ENCODE measurements around the gene DNAJB8. TPM values are rescaled to one million over a fixed set of nuclear protein-coding genes. Genes with fewer than 3 reads are reported as not detected.

The DNAJB8 gene
- total and polyA plus RNA-seq, 2 experiments from 2014 or later, result not detected

DNA sequence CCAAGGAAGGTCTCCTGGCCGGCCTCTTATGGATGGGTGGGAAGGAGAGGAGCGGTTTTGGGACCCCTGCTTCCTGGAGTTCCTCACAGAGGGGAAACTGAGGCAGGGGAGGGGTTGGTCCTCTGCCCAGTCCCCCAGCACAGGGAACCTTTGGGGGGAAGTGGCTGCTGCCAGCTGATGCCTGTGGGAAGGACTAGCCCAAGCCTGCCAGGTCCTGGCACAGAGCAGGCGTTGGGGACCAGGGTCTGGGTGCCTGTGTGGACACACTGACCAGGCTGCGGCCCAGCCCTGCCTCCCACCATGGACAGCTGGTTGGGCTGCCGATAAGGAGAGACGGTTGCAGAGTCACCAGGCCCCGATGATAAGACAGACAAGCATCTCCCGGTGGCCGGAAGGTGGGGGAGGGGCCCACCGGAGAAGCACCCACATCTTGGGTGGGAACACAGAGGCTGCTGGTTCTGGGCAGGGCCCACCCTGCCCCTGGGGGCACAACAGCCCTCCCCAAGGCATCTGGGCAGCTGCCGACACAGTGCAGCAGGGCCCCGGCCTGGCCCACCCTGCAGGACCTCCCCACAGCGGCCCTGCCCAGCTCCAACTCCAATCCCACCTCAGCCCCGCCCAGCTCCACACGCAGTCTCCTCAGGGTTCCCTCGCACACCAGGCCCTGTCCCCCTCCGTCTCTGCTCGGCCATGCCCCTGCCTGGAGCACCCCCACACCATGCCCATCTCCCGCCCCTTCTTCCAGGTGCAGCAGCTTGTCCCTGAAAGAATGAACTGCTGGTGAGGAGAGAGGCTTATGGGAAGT is 50.7 kb downstream of the DNAJB8 start:
- no peak overlapping the region for H3K27ac ChIP-seq
- no peaks in the 10 kb centered on the region for H3K9me3 ChIP-seq (ENCODE audit: low read depth)
- no peak for DNase-seq (ENCODE audit: low read depth in 1 of 2, low spot score in 1 of 2)
- H3K36me3 ChIP-seq, result no peaks in the 10 kb centered on the region
- H3K4me1 ChIP-seq (ENCODE audit: low read depth), result peaks cover 24% of the 10 kb centered on the region
- TF ChIP-seq, protein P1, sequence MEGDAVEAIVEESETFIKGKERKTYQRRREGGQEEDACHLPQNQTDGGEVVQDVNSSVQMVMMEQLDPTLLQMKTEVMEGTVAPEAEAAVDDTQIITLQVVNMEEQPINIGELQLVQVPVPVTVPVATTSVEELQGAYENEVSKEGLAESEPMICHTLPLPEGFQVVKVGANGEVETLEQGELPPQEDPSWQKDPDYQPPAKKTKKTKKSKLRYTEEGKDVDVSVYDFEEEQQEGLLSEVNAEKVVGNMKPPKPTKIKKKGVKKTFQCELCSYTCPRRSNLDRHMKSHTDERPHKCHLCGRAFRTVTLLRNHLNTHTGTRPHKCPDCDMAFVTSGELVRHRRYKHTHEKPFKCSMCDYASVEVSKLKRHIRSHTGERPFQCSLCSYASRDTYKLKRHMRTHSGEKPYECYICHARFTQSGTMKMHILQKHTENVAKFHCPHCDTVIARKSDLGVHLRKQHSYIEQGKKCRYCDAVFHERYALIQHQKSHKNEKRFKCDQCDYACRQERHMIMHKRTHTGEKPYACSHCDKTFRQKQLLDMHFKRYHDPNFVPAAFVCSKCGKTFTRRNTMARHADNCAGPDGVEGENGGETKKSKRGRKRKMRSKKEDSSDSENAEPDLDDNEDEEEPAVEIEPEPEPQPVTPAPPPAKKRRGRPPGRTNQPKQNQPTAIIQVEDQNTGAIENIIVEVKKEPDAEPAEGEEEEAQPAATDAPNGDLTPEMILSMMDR (IDR thresholded peaks at IDR 0.05; ENCODE audit: low read depth, low read length), result no peak
- no peaks in the 10 kb centered on the region for H3K27me3 ChIP-seq
- no peak overlapping the region for H3K4me3 ChIP-seq

DNA sequence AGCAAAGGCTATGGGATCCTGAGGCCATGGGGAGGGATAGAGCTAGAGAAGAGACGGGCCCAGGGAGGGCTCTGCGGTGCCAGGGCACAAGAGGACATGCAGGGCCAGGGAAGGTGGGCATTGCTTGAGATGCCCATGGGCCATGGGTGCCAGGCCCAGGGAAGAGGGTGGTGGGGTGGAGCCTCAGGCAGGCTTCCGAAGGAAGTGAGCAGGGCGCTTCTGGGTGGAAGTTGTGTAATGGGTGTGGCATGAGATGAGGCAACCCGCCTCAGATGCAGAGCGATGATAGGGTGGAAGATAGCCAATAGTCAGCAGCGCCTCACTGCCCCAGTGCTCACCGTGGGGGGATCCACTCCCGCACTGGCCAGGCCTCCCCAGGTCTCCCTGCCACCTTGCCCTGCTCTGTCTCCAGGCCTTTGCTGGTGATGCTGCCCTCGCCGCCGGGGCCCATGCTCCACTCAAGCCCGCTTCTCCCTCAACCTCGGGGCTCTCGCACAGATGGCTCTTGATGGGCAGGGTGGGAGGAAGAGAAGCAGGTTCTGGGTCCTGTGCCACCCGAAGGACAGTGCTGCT is 51.4 kb downstream of the DNAJB8 start:
- no peak for DNase-seq (ENCODE audit: low read depth in 1 of 2, low spot score in 1 of 2)
- Histone ChIP-seq H3K9me3 (ENCODE audit: low read depth) (no peaks in the 10 kb centered on the region), H3K4me3 (no peak overlapping the region), H3K4me1 (ENCODE audit: low read depth) (peaks cover 24% of the 10 kb centered on the region), H3K27me3 (no peaks in the 10 kb centered on the region), H3K36me3 (no peaks in the 10 kb centered on the region), H3K27ac (no peak overlapping the region)
- TF ChIP-seq, protein P1 (IDR thresholded peaks at IDR 0.05; ENCODE audit: low read depth, low read length), result no peak

DNA sequence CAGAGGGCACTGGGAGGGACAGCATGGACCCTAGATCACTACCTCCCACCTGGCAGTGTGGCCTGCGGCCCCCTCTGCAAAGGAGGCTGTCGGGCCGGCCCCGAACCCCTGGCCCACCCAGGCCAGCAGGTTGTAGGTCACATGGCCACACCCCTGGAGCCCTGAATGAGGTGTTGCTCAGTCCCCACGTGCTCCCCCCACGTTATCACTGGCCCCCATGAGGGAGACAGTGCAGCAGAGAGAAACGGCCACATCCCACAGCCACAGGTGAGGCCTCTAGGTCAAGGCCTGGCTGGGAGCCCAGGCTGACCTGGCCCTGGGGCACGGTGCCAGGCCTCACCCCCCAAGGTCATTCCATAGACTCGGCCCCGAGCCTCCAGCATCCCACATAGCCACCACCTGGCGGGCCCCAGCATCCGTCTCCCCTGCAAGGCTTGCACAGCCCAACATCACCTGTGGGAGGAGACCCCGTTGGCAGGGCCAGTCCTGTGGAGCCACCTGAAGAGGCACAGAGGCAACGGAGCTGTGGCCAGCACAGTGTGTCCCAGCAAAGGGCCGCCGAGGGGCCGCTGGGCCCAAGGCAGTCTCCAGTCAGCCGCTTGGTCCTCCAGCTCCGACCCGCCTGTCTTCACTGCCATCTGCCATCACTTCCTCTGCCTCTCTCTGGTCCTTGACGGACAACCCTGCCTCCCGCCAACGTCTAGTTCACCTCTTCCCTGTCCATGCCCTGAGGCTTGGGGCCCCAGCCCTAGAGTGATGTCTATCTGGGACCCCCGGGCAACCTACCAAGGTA is 53.1 kb downstream of the DNAJB8 start:
- Histone ChIP-seq H3K36me3 (no peaks in the 10 kb centered on the region), H3K27me3 (no peaks in the 10 kb centered on the region)
- TF ChIP-seq, protein P1 (IDR thresholded peaks at IDR 0.05; ENCODE audit: low read depth, low read length), result no peak

DNA sequence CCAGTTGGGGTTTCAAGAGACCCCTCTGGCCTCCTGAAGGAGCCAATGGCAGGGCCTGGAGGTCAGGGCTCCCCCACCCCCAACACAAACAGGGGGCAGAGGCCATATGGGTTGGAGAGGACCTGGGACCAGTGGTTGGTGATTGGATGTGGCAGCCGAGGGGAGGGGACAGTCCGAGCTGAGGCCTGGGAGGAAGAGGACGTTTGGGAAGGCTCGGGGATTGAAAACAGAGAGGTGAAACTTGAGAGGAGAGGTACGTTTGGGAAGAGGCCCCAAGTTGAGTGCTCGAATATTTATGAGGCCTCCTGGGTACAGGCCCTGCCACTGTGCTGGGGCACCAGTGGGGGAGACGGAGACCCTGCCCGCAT is 53.7 kb downstream of the DNAJB8 start:
- TF ChIP-seq, protein P1 (IDR thresholded peaks at IDR 0.05; ENCODE audit: low read depth, low read length), result no peak
- H3K27ac ChIP-seq, result peak overlapping the region; percentile 41
- H3K4me1 ChIP-seq (ENCODE audit: low read depth), result peaks cover 24% of the 10 kb centered on the region
- H3K4me3 ChIP-seq, result no peak overlapping the region
- DNase-seq (ENCODE audit: low read depth in 1 of 2, low spot score in 1 of 2), result no peak
- no peaks in the 10 kb centered on the region for H3K27me3 ChIP-seq
- H3K9me3 ChIP-seq (ENCODE audit: low read depth), result no peaks in the 10 kb centered on the region
- no peaks in the 10 kb centered on the region for H3K36me3 ChIP-seq

More for the DNA sequence above, 53.1 kb downstream of the DNAJB8 start:
- no peak for DNase-seq (ENCODE audit: low read depth in 1 of 2, low spot score in 1 of 2)
- Histone ChIP-seq H3K4me1 (ENCODE audit: low read depth) (peaks cover 24% of the 10 kb centered on the region), H3K9me3 (ENCODE audit: low read depth) (no peaks in the 10 kb centered on the region), H3K27ac (peak overlapping the region; percentile 41), H3K4me3 (no peak overlapping the region)

Other genes starting within 250 kb of the DNAJB8 start
- gene GATA2, start 26.3 kb upstream of the DNAJB8 start, total RNA-seq, result 17.7 and 18.3 TPM in 2 replicates
- gene GATA2, start 26.3 kb upstream of the DNAJB8 start, polyA plus RNA-seq, result 15.2 and 22.7 TPM in 2 replicates
- 202 and 283 TPM in 2 replicates for gene RPN1, start 183.9 kb upstream of the DNAJB8 start, total RNA-seq
- gene RPN1, start 183.9 kb upstream of the DNAJB8 start, polyA plus RNA-seq, result 241 and 328 TPM in 2 replicates

All from cardiac muscle cell (in vitro differentiated cells and primary cell).